ENCODE data around the gene TUT4.

TUT4 gene

GRCh38 chr1:52460694-52461093, 92.2 kb downstream of the TUT4 start:
- no peak for DNase-seq

GRCh38 chr1:52455686-52456085, 97.2 kb downstream of the TUT4 start:
- no peak for DNase-seq

- DNase-seq, result no peak
Measured at GRCh38 chr1:52454779-52455178, 98.1 kb downstream of the TUT4 start.

- no peak for DNase-seq
Measured at GRCh38 chr1:52454127-52454526, 98.8 kb downstream of the TUT4 start.

GRCh38 chr1:52444463-52444862, 108.4 kb downstream of the TUT4 start:
- DNase-seq, result no peak

- no peak for DNase-seq
Measured at GRCh38 chr1:52439976-52440375, 112.9 kb downstream of the TUT4 start.

GRCh38 chr1:52436817-52437216, 116.1 kb downstream of the TUT4 start:
- DNase-seq, result no peak

GRCh38 chr1:52435650-52436049, 117.2 kb downstream of the TUT4 start:
- no peak for DNase-seq

- no peak for DNase-seq
Measured at GRCh38 chr1:52435211-52435610, 117.7 kb downstream of the TUT4 start.

- DNase-seq, result no peak
Measured at GRCh38 chr1:52432807-52433206, 120.1 kb downstream of the TUT4 start.

GRCh38 chr1:52427152-52427551, 125.7 kb downstream of the TUT4 start:
- no peak for DNase-seq

GRCh38 chr1:52426371-52426770, 126.5 kb downstream of the TUT4 start:
- no peak for DNase-seq

- no peak for DNase-seq
Measured at GRCh38 chr1:52424813-52425212, 128.1 kb downstream of the TUT4 start.

- peak; percentile 20 to 30 for DNase-seq
Measured at GRCh38 chr1:52424231-52424636, 128.7 kb downstream of the TUT4 start.

GRCh38 chr1:52423771-52424170, 129.1 kb downstream of the TUT4 start:
- DNase-seq, result peak; percentile 67 to 68

- no peak for DNase-seq
Measured at GRCh38 chr1:52423055-52423454, 129.8 kb downstream of the TUT4 start.

GRCh38 chr1:52420713-52421112, 132.2 kb downstream of the TUT4 start:
- no peak for DNase-seq

- DNase-seq, result no peak
Measured at GRCh38 chr1:52416811-52417210, 136.1 kb downstream of the TUT4 start.

- DNase-seq, result no peak
Measured at GRCh38 chr1:52414942-52415341, 137.9 kb downstream of the TUT4 start.

- no peak for DNase-seq
Measured at GRCh38 chr1:52413410-52413989, 139.4 kb downstream of the TUT4 start.

GRCh38 chr1:52404975-52405338, 147.9 kb downstream of the TUT4 start:
- no peak for DNase-seq

GRCh38 chr1:52404116-52404974, 148.5 kb downstream of the TUT4 start, which contains the start of the genes ORC1 and PRPF38A:
Gene ORC1, minus strand, starts transcription at chr1:52404423. Its CDS starts 2,200 bp downstream, at chr1:52402223.
Gene PRPF38A, plus strand, starts transcription at chr1:52404602. Its CDS starts 148 bp downstream, at chr1:52404750.
- peak; percentile 98 to 99 for DNase-seq

GRCh38 chr1:52403566-52404115, 149.3 kb downstream of the TUT4 start:
- peak; percentile 24 to 35 for DNase-seq

- DNase-seq, result no peak
Measured at GRCh38 chr1:52402860-52403240, 150.0 kb downstream of the TUT4 start.

All from activated CD4-positive, alpha-beta T cell treated with anti-CD3 and anti-CD28 coated beads for 4 hours (primary cell).